HEK293 (cell line): ENCODE measurements around the gene SCUBE1.

ENCODE experiments used
- CTCF ChIA-PET: fragments of 350-600 bp; formaldehyde crosslinking; extraction: SDS; loops from one replicate; lab custom pipeline; 2021; ENCODE audit warnings: antibody characterized with exemption; lab: Yijun Ruan, JAX
- POLR2A ChIA-PET: fragments of 300-600 bp; formaldehyde crosslinking; extraction: SDS; loops from one replicate; lab custom pipeline; 2020; ENCODE audit warnings: antibody characterized with exemption, inconsistent platforms; lab: Yijun Ruan, JAX
- H3K27ac ChIP-seq: fragments of 200-500 bp; sonication (Bioruptor generic); 2 replicates; pipeline ENCODE4 v1.5.1; 2014; ENCODE audit warnings: low read depth, low read length, control low read depth, inconsistent platforms; ENCODE audit errors: extremely low read depth
- H3K36me3 ChIP-seq, 2 experiments: fragments of 200-500 bp in 1 of 2; sonication (Bioruptor generic) in 1 of 2; 1 replicate in 1 of 2; 2 replicates in 1 of 2; pipeline ENCODE4 v1.5.1; 2014 to 2017; ENCODE audit warnings: inconsistent platforms in 2 of 2, low read length in 2 of 2; ENCODE audit not compliant: control insufficient read depth in 2 of 2, insufficient read depth in 1 of 2
- H3K4me1 ChIP-seq: fragments of 200-500 bp; sonication (Bioruptor generic); 2 replicates; pipeline ENCODE4 v1.5.1; 2014; ENCODE audit warnings: mild to moderate bottlenecking, low read length, inconsistent platforms; ENCODE audit not compliant: control insufficient read depth, insufficient read depth
- H3K4me3 ChIP-seq: 2 replicates; pipeline ENCODE4 v1.5.1; 2011; ENCODE audit warnings: low read depth, mild to moderate bottlenecking, control low read depth, low read length, moderate library complexity
- H3K9me3 ChIP-seq: fragments of 200-500 bp; sonication (Bioruptor generic); 2 replicates; pipeline ENCODE4 v1.5.1; 2014; ENCODE audit warnings: low read depth, low read length, inconsistent platforms; ENCODE audit not compliant: control insufficient read depth, insufficient read depth
- GLI2 ChIP-seq: fragments of 450-650 bp; formaldehyde crosslinking; IDR thresholded peaks from 2 replicates; pipeline ENCODE4; 2017; ENCODE audit warnings: missing biosample characterization, missing genetic modification characterization, low read depth, borderline replicate concordance
- HOXC10 ChIP-seq: sonication (generic); formaldehyde crosslinking; IDR thresholded peaks from 2 replicates; pipeline ENCODE4 v1.8.1; 2023; ENCODE audit warnings: mild to moderate bottlenecking, missing genetic modification reagents
- HOXD13 ChIP-seq: sonication (generic); formaldehyde crosslinking; IDR thresholded peaks from 2 replicates; pipeline ENCODE4 v1.8.0; 2022; ENCODE audit warnings: missing genetic modification reagents, borderline replicate concordance
- ZBTB1 ChIP-seq: fragments of 450-650 bp; formaldehyde crosslinking; IDR thresholded peaks from 2 replicates; pipeline ENCODE4 v1.5.1; 2016; ENCODE audit warnings: missing biosample characterization, missing genetic modification characterization
- ZBTB48 ChIP-seq: fragments of 450-650 bp; formaldehyde crosslinking; IDR thresholded peaks from 2 replicates; pipeline ENCODE4 v1.5.1; 2016; ENCODE audit warnings: missing biosample characterization, missing genetic modification characterization
- ZFP41 ChIP-seq: fragments of 450-650 bp; formaldehyde crosslinking; IDR thresholded peaks from 2 replicates; pipeline ENCODE4 v1.5.1; 2016; ENCODE audit warnings: missing biosample characterization, missing genetic modification characterization, borderline replicate concordance
- ZNF121 ChIP-seq: fragments of 450-650 bp; formaldehyde crosslinking; IDR thresholded peaks from 2 replicates; pipeline ENCODE4 v1.5.1; 2016; ENCODE audit warnings: missing biosample characterization, missing genetic modification characterization
- ZNF133 ChIP-seq: fragments of 450-650 bp; formaldehyde crosslinking; IDR thresholded peaks from 2 replicates; pipeline ENCODE4 v1.5.1; 2016; ENCODE audit warnings: missing biosample characterization, missing genetic modification characterization
- ZNF266 ChIP-seq: fragments of 450-650 bp; formaldehyde crosslinking; IDR thresholded peaks from 2 replicates; pipeline ENCODE4 v1.5.1; 2016; ENCODE audit warnings: missing biosample characterization, missing genetic modification characterization, low read depth
- ZNF350 ChIP-seq: fragments of 450-650 bp; formaldehyde crosslinking; IDR thresholded peaks from 2 replicates; pipeline ENCODE4 v1.5.0; 2017; ENCODE audit warnings: missing biosample characterization, mild to moderate bottlenecking, missing genetic modification characterization
- ZSCAN23 ChIP-seq: fragments of 450-650 bp; formaldehyde crosslinking; IDR thresholded peaks from 2 replicates; pipeline ENCODE4 v1.5.1; 2016; ENCODE audit warnings: missing biosample characterization, missing genetic modification characterization
- ZSCAN30 ChIP-seq: fragments of 450-650 bp; IDR thresholded peaks from 2 replicates; pipeline ENCODE4 v1.5.1; 2018; ENCODE audit warnings: missing biosample characterization, mild to moderate bottlenecking, missing genetic modification characterization, moderate library complexity
- TF ChIP-seq, protein P1 (sequence below): sonication (generic); formaldehyde crosslinking; IDR thresholded peaks from 2 replicates; pipeline ENCODE4 v1.8.1; 2022; ENCODE audit warnings: mild to moderate bottlenecking, moderate library complexity, missing genetic modification reagents
- TF ChIP-seq, protein P2 (sequence below): fragments of 450-650 bp; formaldehyde crosslinking; IDR thresholded peaks from 2 replicates; pipeline ENCODE4 v1.5.1; 2016; ENCODE audit warnings: missing biosample characterization, missing genetic modification characterization
- TF ChIP-seq, protein P3 (sequence below): IDR thresholded peaks from 2 replicates; pipeline ENCODE4 v1.6.1; 2011; ENCODE audit warnings: mild to moderate bottlenecking, low read depth, low read length, borderline replicate concordance
- TF ChIP-seq, protein P4 (sequence below): fragments of 450-650 bp; formaldehyde crosslinking; IDR thresholded peaks from 2 replicates; pipeline ENCODE4 v1.5.1; 2016; ENCODE audit warnings: missing biosample characterization, missing genetic modification characterization, borderline replicate concordance
- TF ChIP-seq, protein P5 (sequence below): fragments of 450-650 bp; formaldehyde crosslinking; IDR thresholded peaks from 2 replicates; pipeline ENCODE4 v1.5.1; 2016; ENCODE audit warnings: missing biosample characterization, missing genetic modification characterization
- TF ChIP-seq, protein P6 (sequence below): fragments of 450-650 bp; formaldehyde crosslinking; IDR thresholded peaks from 2 replicates; pipeline ENCODE4 v1.5.1; 2017; ENCODE audit warnings: missing biosample characterization, mild to moderate bottlenecking, missing genetic modification characterization, moderate library complexity
- TF ChIP-seq, protein P7 (sequence below): fragments of 450-650 bp; formaldehyde crosslinking; IDR thresholded peaks from 2 replicates; pipeline ENCODE4 v1.5.1; 2017; ENCODE audit warnings: missing biosample characterization, missing genetic modification characterization
- TF ChIP-seq, protein P8 (sequence below): fragments of 450-650 bp; formaldehyde crosslinking; IDR thresholded peaks from 2 replicates; pipeline ENCODE4 v1.5.1; 2017; ENCODE audit warnings: missing biosample characterization, missing genetic modification characterization

Gene SCUBE1

DNA sequence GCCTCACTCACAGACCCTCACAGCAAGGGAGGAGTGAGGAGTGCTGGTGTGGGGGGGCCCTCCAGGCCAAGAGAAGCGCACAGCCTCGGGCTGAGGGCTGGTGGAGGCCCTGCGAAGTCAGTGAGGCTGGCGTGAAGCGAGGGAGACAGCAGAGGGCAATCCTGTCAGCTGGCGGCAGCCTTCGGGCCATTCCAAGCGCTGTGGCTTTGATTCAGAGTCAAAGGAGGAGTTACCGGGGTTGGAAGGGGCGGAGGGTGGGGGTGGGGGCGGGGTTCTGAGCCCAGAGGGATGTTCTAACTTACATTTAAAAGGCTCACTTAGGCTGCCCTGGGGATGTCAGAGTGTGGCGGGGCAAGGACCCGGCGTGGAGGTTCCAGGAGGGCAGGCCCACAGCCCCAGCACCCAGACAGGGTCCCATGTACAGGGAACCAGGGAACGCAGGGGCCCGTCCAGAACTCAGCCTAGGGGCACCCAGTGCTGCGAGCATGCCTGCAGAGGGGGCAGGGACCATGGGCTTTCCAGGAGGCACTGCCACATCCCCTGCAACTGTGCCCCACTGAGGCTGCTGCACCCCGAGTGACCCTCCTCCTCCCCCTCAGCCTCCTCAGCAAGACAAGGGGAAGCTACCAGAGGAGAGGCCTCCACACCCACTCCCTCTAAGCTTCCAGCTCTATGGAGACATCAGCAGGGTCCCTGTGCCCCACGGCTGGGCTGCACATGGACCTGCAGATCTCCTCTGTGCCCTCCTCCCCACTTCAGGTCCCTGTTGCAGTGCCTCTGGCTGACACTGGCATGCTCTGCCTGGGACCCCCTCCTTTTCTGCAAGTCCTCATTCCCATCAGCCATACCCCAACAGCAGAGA lies 116.6 kb downstream of the SCUBE1 start:
- no peak overlapping the region for H3K27ac ChIP-seq
- H3K36me3 ChIP-seq = no peaks in the 10 kb centered on the region
- ChIA-PET POLR2A (interaction anchor here (0.6 to 0.7 kb wide), 2 partner anchors 40 to 152 kb away, joined by 5 to 8 read pairs; partner anchors contain the start of gene TTLL12), CTCF (interaction anchor here (0.5 to 11.6 kb wide), 6 partner anchors 39 to 265 kb away, joined by 3 to 152 read pairs (median 12); partner anchors contain the start of gene SCUBE1)
- H3K9me3 ChIP-seq = no peaks in the 10 kb centered on the region
- H3K4me1 ChIP-seq = no peaks in the 10 kb centered on the region
- TF ChIP-seq ZSCAN23 (no peak), ZNF350 (tag by site-specific recombination) (no peak), ZNF121 (tag by site-specific recombination) (no peak), ZFP41 (tag by site-specific recombination) (no peak), ZNF266 (tag by site-specific recombination) (no peak), HOXC10 (CRISPR knock-in tag) (no peak), HOXD13 (CRISPR knock-in tag) (no peak), GLI2 (tag by site-specific recombination) (no peak), ZSCAN30 (no peak), ZBTB1 (tag by site-specific recombination) (no peak), ZBTB48 (tag by site-specific recombination) (no peak), ZNF133 (tag by site-specific recombination) (no peak)
- TF ChIP-seq, protein P1, sequence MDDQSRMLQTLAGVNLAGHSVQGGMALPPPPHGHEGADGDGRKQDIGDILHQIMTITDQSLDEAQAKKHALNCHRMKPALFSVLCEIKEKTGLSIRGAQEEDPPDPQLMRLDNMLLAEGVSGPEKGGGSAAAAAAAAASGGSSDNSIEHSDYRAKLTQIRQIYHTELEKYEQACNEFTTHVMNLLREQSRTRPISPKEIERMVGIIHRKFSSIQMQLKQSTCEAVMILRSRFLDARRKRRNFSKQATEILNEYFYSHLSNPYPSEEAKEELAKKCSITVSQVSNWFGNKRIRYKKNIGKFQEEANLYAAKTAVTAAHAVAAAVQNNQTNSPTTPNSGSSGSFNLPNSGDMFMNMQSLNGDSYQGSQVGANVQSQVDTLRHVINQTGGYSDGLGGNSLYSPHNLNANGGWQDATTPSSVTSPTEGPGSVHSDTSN (CRISPR knock-in tag) = no peak
- TF ChIP-seq, protein P2, sequence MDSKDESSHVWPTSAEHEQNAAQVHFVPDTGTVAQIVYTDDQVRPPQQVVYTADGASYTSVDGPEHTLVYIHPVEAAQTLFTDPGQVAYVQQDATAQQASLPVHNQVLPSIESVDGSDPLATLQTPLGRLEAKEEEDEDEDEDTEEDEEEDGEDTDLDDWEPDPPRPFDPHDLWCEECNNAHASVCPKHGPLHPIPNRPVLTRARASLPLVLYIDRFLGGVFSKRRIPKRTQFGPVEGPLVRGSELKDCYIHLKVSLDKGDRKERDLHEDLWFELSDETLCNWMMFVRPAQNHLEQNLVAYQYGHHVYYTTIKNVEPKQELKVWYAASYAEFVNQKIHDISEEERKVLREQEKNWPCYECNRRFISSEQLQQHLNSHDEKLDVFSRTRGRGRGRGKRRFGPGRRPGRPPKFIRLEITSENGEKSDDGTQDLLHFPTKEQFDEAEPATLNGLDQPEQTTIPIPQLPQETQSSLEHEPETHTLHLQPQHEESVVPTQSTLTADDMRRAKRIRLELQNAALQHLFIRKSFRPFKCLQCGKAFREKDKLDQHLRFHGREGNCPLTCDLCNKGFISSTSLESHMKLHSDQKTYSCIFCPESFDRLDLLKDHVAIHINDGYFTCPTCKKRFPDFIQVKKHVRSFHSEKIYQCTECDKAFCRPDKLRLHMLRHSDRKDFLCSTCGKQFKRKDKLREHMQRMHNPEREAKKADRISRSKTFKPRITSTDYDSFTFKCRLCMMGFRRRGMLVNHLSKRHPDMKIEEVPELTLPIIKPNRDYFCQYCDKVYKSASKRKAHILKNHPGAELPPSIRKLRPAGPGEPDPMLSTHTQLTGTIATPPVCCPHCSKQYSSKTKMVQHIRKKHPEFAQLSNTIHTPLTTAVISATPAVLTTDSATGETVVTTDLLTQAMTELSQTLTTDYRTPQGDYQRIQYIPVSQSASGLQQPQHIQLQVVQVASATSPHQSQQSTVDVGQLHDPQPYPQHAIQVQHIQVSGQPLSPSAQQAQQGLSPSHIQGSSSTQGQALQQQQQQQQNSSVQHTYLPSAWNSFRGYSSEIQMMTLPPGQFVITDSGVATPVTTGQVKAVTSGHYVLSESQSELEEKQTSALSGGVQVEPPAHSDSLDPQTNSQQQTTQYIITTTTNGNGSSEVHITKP (tag by site-specific recombination) = no peak
- TF ChIP-seq, protein P3, sequence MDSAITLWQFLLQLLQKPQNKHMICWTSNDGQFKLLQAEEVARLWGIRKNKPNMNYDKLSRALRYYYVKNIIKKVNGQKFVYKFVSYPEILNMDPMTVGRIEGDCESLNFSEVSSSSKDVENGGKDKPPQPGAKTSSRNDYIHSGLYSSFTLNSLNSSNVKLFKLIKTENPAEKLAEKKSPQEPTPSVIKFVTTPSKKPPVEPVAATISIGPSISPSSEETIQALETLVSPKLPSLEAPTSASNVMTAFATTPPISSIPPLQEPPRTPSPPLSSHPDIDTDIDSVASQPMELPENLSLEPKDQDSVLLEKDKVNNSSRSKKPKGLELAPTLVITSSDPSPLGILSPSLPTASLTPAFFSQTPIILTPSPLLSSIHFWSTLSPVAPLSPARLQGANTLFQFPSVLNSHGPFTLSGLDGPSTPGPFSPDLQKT = no peak
- TF ChIP-seq, protein P4, sequence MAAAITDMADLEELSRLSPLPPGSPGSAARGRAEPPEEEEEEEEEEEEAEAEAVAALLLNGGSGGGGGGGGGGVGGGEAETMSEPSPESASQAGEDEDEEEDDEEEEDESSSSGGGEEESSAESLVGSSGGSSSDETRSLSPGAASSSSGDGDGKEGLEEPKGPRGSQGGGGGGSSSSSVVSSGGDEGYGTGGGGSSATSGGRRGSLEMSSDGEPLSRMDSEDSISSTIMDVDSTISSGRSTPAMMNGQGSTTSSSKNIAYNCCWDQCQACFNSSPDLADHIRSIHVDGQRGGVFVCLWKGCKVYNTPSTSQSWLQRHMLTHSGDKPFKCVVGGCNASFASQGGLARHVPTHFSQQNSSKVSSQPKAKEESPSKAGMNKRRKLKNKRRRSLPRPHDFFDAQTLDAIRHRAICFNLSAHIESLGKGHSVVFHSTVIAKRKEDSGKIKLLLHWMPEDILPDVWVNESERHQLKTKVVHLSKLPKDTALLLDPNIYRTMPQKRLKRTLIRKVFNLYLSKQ (tag by site-specific recombination) = no peak
- TF ChIP-seq, protein P5, sequence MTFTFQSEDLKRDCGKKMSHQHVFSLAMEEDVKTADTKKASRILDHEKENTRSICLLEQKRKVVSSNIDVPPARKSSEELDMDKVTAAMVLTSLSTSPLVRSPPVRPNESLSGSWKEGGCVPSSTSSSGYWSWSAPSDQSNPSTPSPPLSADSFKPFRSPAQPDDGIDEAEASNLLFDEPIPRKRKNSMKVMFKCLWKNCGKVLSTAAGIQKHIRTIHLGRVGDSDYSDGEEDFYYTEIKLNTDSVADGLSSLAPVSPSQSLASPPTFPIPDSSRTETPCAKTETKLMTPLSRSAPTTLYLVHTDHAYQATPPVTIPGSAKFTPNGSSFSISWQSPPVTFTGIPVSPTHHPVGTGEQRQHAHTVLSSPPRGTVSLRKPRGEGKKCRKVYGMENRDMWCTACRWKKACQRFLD (tag by site-specific recombination) = no peak
- TF ChIP-seq, protein P6, sequence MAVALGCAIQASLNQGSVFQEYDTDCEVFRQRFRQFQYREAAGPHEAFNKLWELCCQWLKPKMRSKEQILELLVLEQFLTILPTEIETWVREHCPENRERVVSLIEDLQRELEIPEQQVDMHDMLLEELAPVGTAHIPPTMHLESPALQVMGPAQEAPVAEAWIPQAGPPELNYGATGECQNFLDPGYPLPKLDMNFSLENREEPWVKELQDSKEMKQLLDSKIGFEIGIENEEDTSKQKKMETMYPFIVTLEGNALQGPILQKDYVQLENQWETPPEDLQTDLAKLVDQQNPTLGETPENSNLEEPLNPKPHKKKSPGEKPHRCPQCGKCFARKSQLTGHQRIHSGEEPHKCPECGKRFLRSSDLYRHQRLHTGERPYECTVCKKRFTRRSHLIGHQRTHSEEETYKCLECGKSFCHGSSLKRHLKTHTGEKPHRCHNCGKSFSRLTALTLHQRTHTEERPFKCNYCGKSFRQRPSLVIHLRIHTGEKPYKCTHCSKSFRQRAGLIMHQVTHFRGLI = no peak
- TF ChIP-seq, protein P7, sequence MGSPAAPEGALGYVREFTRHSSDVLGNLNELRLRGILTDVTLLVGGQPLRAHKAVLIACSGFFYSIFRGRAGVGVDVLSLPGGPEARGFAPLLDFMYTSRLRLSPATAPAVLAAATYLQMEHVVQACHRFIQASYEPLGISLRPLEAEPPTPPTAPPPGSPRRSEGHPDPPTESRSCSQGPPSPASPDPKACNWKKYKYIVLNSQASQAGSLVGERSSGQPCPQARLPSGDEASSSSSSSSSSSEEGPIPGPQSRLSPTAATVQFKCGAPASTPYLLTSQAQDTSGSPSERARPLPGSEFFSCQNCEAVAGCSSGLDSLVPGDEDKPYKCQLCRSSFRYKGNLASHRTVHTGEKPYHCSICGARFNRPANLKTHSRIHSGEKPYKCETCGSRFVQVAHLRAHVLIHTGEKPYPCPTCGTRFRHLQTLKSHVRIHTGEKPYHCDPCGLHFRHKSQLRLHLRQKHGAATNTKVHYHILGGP = no peak
- TF ChIP-seq, protein P8, sequence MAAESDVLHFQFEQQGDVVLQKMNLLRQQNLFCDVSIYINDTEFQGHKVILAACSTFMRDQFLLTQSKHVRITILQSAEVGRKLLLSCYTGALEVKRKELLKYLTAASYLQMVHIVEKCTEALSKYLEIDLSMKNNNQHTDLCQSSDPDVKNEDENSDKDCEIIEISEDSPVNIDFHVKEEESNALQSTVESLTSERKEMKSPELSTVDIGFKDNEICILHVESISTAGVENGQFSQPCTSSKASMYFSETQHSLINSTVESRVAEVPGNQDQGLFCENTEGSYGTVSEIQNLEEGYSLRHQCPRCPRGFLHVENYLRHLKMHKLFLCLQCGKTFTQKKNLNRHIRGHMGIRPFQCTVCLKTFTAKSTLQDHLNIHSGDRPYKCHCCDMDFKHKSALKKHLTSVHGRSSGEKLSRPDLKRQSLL (tag by site-specific recombination) = no peak
- H3K4me3 ChIP-seq = no peak overlapping the region
